ENCODE results near the gene GAP43.

GRCh38 chr3:115628075-115628412, 4.7 kb downstream of the GAP43 start:
- TF ChIP-seq CTCF (IDR thresholded peaks at IDR 0.05) = no peak
- no peak for TF ChIP-seq POLR2A (IDR thresholded peaks at IDR 0.05)
- TF ChIP-seq EP300 (IDR thresholded peaks at IDR 0.05) = no peak
- TF ChIP-seq POLR2AphosphoS5 (IDR thresholded peaks at IDR 0.05) = no peak
